WTC11 (cell line): ENCODE measurements around the gene CTXN1. TPM values are rescaled to one million over a fixed set of nuclear protein-coding genes. Genes with fewer than 3 reads are reported as not detected.

ENCODE experiments used
- ATAC-seq: fragments of 200-7000 bp; cut with Tn5 transposase; 2 replicates; pipeline ENCODE4 v1.10.0; 2021; ENCODE audit warnings: mild to moderate bottlenecking, moderate library complexity
- CTCF ChIA-PET: fragments of 300-600 bp; sonication (Branson Sonifier 250); formaldehyde crosslinking; loops from one replicate; lab custom pipeline; 2021; ENCODE audit warnings: antibody characterized with exemption; lab: Charles Lee
- POLR2A ChIA-PET: fragments of 350-600 bp; sonication (Branson Sonifier 250); formaldehyde crosslinking; loops from one replicate; lab custom pipeline; 2021; ENCODE audit warnings: antibody characterized with exemption; lab: Charles Lee
- DNase-seq: peaks from one replicate; pipeline ENCODE4 v3.0.0; 2021; ENCODE audit warnings: low spot score
- H3K27ac Mint-ChIP-seq: 2 replicates; pipeline ENCODE4 v1.8.0; 2021; ENCODE audit warnings: mixed read lengths
- H3K27me3 Mint-ChIP-seq: 2 replicates; pipeline ENCODE4 v1.8.0; 2021; ENCODE audit warnings: low read depth, mild to moderate bottlenecking, moderate library complexity, mixed read lengths
- H3K36me3 Mint-ChIP-seq: 2 replicates; pipeline ENCODE4 v1.8.0; 2021; ENCODE audit warnings: mixed read lengths
- H3K4me1 Mint-ChIP-seq: 2 replicates; pipeline ENCODE4 v1.8.0; 2022; ENCODE audit warnings: mixed read lengths
- H3K4me3 Mint-ChIP-seq: 2 replicates; pipeline ENCODE4 v1.8.0; 2021; ENCODE audit warnings: mild to moderate bottlenecking, moderate library complexity, mixed read lengths
- H3K9me3 Mint-ChIP-seq: 2 replicates; pipeline ENCODE4 v1.8.0; 2021; ENCODE audit warnings: mixed read lengths
- ATF3 ChIP-seq: sonication (generic); formaldehyde crosslinking; conservative IDR thresholded peaks from 2 replicates; pipeline ENCODE4 v1.8.1; 2022; ENCODE audit warnings: mild to moderate bottlenecking, missing genetic modification reagents
- CDX4 ChIP-seq: fragments of 250-450 bp; sonication (Bioruptor Pico); IDR thresholded peaks from 2 replicates; pipeline ENCODE4 v1.9.0; 2021; ENCODE audit warnings: moderate library complexity, mild to moderate bottlenecking, inconsistent platforms, borderline replicate concordance
- E2F5 ChIP-seq: sonication (generic); formaldehyde crosslinking; IDR thresholded peaks from 2 replicates; pipeline ENCODE4 v1.8.1; 2022; ENCODE audit warnings: mild to moderate bottlenecking, moderate library complexity, missing genetic modification reagents
- ERG ChIP-seq: fragments of 250-450 bp; sonication (Bioruptor Pico); IDR thresholded peaks from 2 replicates; pipeline ENCODE4 v1.8.0; 2021; ENCODE audit warnings: mild to moderate bottlenecking
- FOXJ3 ChIP-seq: sonication (generic); formaldehyde crosslinking; IDR thresholded peaks from 2 replicates; pipeline ENCODE4 v1.9.0; 2021; ENCODE audit warnings: missing genetic modification reagents, mild to moderate bottlenecking, borderline replicate concordance
- FOXK1 ChIP-seq: sonication (generic); formaldehyde crosslinking; IDR thresholded peaks from 2 replicates; pipeline ENCODE4 v1.8.0; 2022; ENCODE audit warnings: mild to moderate bottlenecking, moderate library complexity, missing genetic modification reagents
- GTF2I ChIP-seq: fragments of 250-450 bp; sonication (Bioruptor Pico); conservative IDR thresholded peaks from 2 replicates; pipeline ENCODE4 v1.4.0; 2021; ENCODE audit warnings: mild to moderate bottlenecking
- HMGXB4 ChIP-seq: sonication (generic); formaldehyde crosslinking; IDR thresholded peaks from 2 replicates; pipeline ENCODE4 v1.8.1; 2023; ENCODE audit warnings: mild to moderate bottlenecking, moderate library complexity, missing genetic modification reagents
- IRF2 ChIP-seq: sonication (generic); formaldehyde crosslinking; IDR thresholded peaks from 2 replicates; pipeline ENCODE4 v1.8.0; 2022; ENCODE audit warnings: low read depth, missing genetic modification reagents, borderline replicate concordance
- JUN ChIP-seq: sonication (generic); formaldehyde crosslinking; IDR thresholded peaks from 2 replicates; pipeline ENCODE4 v1.8.0; 2023; ENCODE audit warnings: mild to moderate bottlenecking, missing genetic modification reagents
- MAX ChIP-seq: sonication (generic); formaldehyde crosslinking; IDR thresholded peaks from 2 replicates; pipeline ENCODE4 v1.8.0; 2022; ENCODE audit warnings: mild to moderate bottlenecking, missing genetic modification reagents
- MLX ChIP-seq: sonication (generic); formaldehyde crosslinking; IDR thresholded peaks from 2 replicates; pipeline ENCODE4 v1.8.1; 2023; ENCODE audit warnings: mild to moderate bottlenecking, missing genetic modification reagents, moderate library complexity
- MYBL2 ChIP-seq: sonication (generic); formaldehyde crosslinking; IDR thresholded peaks from 2 replicates; pipeline ENCODE4 v1.8.1; 2023; ENCODE audit warnings: mild to moderate bottlenecking, moderate library complexity, missing genetic modification reagents
- NFYB ChIP-seq: sonication (generic); formaldehyde crosslinking; conservative IDR thresholded peaks from 2 replicates; pipeline ENCODE4 v1.8.0; 2022; ENCODE audit warnings: low read depth, missing genetic modification reagents
- TCF7 ChIP-seq: sonication (generic); formaldehyde crosslinking; IDR thresholded peaks from 2 replicates; pipeline ENCODE4 v1.8.0; 2022; ENCODE audit warnings: mild to moderate bottlenecking, low read depth, missing genetic modification reagents, moderate library complexity
- TEAD1 ChIP-seq: sonication (generic); formaldehyde crosslinking; IDR thresholded peaks from 2 replicates; pipeline ENCODE4 v1.8.0; 2022; ENCODE audit warnings: mild to moderate bottlenecking, missing genetic modification reagents
- TEAD4 ChIP-seq: sonication (generic); formaldehyde crosslinking; IDR thresholded peaks from 2 replicates; pipeline ENCODE4 v1.8.0; 2022; ENCODE audit warnings: mild to moderate bottlenecking, missing genetic modification reagents
- USF1 ChIP-seq: sonication (generic); formaldehyde crosslinking; IDR thresholded peaks from 2 replicates; pipeline ENCODE4 v1.8.0; 2022; ENCODE audit warnings: mild to moderate bottlenecking, missing genetic modification reagents
- ZBTB21 ChIP-seq: sonication (generic); formaldehyde crosslinking; IDR thresholded peaks from 2 replicates; pipeline ENCODE4 v1.8.1; 2023; ENCODE audit warnings: mild to moderate bottlenecking, missing genetic modification reagents, borderline replicate concordance
- ZNF138 ChIP-seq: sonication (generic); formaldehyde crosslinking; conservative IDR thresholded peaks from 2 replicates; pipeline ENCODE4 v1.8.1; 2022; ENCODE audit warnings: mild to moderate bottlenecking, moderate library complexity, missing genetic modification reagents
- ZNF263 ChIP-seq: sonication (generic); formaldehyde crosslinking; IDR thresholded peaks from 2 replicates; pipeline ENCODE4 v1.8.1; 2022; ENCODE audit warnings: low read depth, mild to moderate bottlenecking, moderate library complexity, missing genetic modification reagents
- ZNF317 ChIP-seq: sonication (generic); formaldehyde crosslinking; IDR thresholded peaks from 2 replicates; pipeline ENCODE4 v1.8.1; 2023; ENCODE audit warnings: low read depth, mild to moderate bottlenecking, moderate library complexity, missing genetic modification reagents, borderline replicate concordance
- total RNA-seq: library from RNA; stranded (reverse); gene quantifications from 3 replicates; pipeline ENCODE4 v1.2.3, GENCODE V29; 2021

The CTXN1 gene
- total RNA-seq, 1 experiment from 2014 or later: 48.2 TPM

GRCh38 chr19:7914598-7915045 is 11.3 kb downstream of the CTXN1 start, which contains the start of gene TGFBR3L:
TGFBR3L (plus strand) TSS chr19:7914830.
- Mint-ChIP-seq H3K9me3 (no peaks in the 10 kb centered on the region), H3K4me3 (peak within 1 kb of the TSS; percentile 58), H3K27me3 (peaks cover 51% of the 10 kb centered on the region), H3K27ac (no peak within 1 kb of the TSS), H3K4me1 (peaks cover 4% of the 10 kb centered on the region), H3K36me3 (peaks cover 11% of the 10 kb centered on the region)
- ChIA-PET POLR2A (interaction anchor here (1.5 kb wide), 1 partner anchor 13 kb away, joined by 3 read pairs; no protein-coding TSS in a partner anchor), CTCF (interaction anchor here (0.6 to 2.5 kb wide), 4 partner anchors 26 to 61 kb away, joined by 3 to 7 read pairs (median 4); partner anchors contain the start of gene LRRC8E)
- no peak for DNase-seq
- TF ChIP-seq ZNF263 (no peak), TCF7 (no peak), GTF2I (CRISPR knock-in tag) (no peak), HMGXB4 (CRISPR knock-in tag) (no peak)
- ATAC-seq: no peak

GRCh38 chr19:7914099-7914498 is 11.8 kb downstream of the CTXN1 start:
- DNase-seq (no peak), ATAC-seq (no peak)
- H3K9me3 Mint-ChIP-seq: no peaks in the 10 kb centered on the region
- peaks cover 11% of the 10 kb centered on the region for H3K36me3 Mint-ChIP-seq
- no peak overlapping the region for H3K4me3 Mint-ChIP-seq
- ChIA-PET CTCF (interaction anchor here (0.6 to 0.8 kb wide), 3 partner anchors 26 to 52 kb away, joined by 3 to 5 read pairs (median 3); partner anchors contain the start of gene LRRC8E), POLR2A (no interaction called here)
- TF ChIP-seq E2F5 (CRISPR knock-in tag) (no peak), ZNF138 (CRISPR knock-in tag) (no peak), TEAD4 (CRISPR knock-in tag) (no peak), MYBL2 (no peak)
- no peak overlapping the region for H3K27ac Mint-ChIP-seq
- peaks cover 46% of the 10 kb centered on the region for H3K27me3 Mint-ChIP-seq
- peaks cover 3% of the 10 kb centered on the region for H3K4me1 Mint-ChIP-seq

- Mint-ChIP-seq H3K27ac (no peak overlapping the region), H3K36me3 (peaks cover 11% of the 10 kb centered on the region), H3K27me3 (peaks cover 41% of the 10 kb centered on the region), H3K4me3 (no peak overlapping the region), H3K4me1 (peaks cover 3% of the 10 kb centered on the region), H3K9me3 (no peaks in the 10 kb centered on the region)
- POLR2A ChIA-PET: no interaction called here
- CTCF ChIA-PET: no interaction called here
- no peak for DNase-seq
- ATAC-seq: no peak
- TF ChIP-seq NFYB (CRISPR knock-in tag) (no peak), MLX (CRISPR knock-in tag) (no peak), FOXK1 (CRISPR knock-in tag) (no peak), ZNF317 (CRISPR knock-in tag) (no peak), FOXJ3 (no peak), ERG (no peak), USF1 (CRISPR knock-in tag) (no peak), MAX (CRISPR knock-in tag) (no peak), CDX4 (CRISPR knock-in tag) (no peak), TEAD1 (CRISPR knock-in tag) (no peak), JUN (CRISPR knock-in tag) (no peak), IRF2 (CRISPR knock-in tag) (no peak), E2F5 (CRISPR knock-in tag) (no peak), ZBTB21 (CRISPR knock-in tag) (no peak), ATF3 (CRISPR knock-in tag) (no peak)
These were observed 12.3 kb downstream of the CTXN1 start for GRCh38 chr19:7913652-7914051.
